HepG2 (cell line): ENCODE data around the gene NRL. TPM values are rescaled to one million over a fixed set of nuclear protein-coding genes. Genes with fewer than 3 reads are reported as not detected.
A peak's percentile ranks its signal among the peaks of the same experiment; 100 is the strongest.

Experiments used
- ATAC-seq: fragments of 200-7000 bp; cut with Tn5 transposase; 3 replicates; pipeline ENCODE4 v1.9.1; 2020; ENCODE audit warnings: mild to moderate bottlenecking, moderate library complexity
- BruUV-seq: library from RNA; stranded (reverse); fragments of 400-500 nt; replicated peaks from 2 replicates; lab custom pipeline; 2021; lab: Mats Ljungman, UMichigan
- CTCF ChIA-PET: fragments of 300-600 bp; formaldehyde crosslinking; extraction: SDS; loops from one replicate; lab custom pipeline; 2021; ENCODE audit warnings: low total read pairs, inconsistent platforms, low intra/inter-chr PET ratio; lab: Yijun Ruan, JAX
- POLR2A ChIA-PET: fragments of 350-600 bp; sonication (Branson Sonifier 250); formaldehyde crosslinking; loops from one replicate; lab custom pipeline; 2020; ENCODE audit warnings: antibody characterized with exemption, inconsistent platforms; lab: Yijun Ruan, JAX
- DNase-seq: peaks from one replicate; pipeline ENCODE4 v3.0.0-alpha.2; 2015; ENCODE audit warnings: low spot score
- FAIRE-seq: peaks from 3 replicates; lab custom pipeline; 2011; peaks lifted over from hg19 to GRCh38; lab: Jason Lieb, UNC
- H2AFZ ChIP-seq: one replicate; pipeline ENCODE4 v1.6.1; 2011; ENCODE audit warnings: low read length, inconsistent platforms
- H3K27ac ChIP-seq: fragments of 300-600 bp; 3 replicates; pipeline ENCODE4 v1.8.0; 2011; ENCODE audit warnings: mixed run types, mild to moderate bottlenecking, mixed read lengths, low read length, inconsistent platforms; ENCODE audit not compliant: insufficient read depth; ENCODE audit errors: extremely low read length
- H3K27me3 ChIP-seq, 2 experiments: fragments of 200-600 bp in 1 of 2; 2 replicates in 1 of 2; 3 replicates in 1 of 2; pipeline versions ENCODE4 v1.6.0 to v1.8.0; 2011; ENCODE audit warnings: low read length in 2 of 2, mild to moderate bottlenecking in 2 of 2, moderate library complexity in 2 of 2, inconsistent platforms in 1 of 2; ENCODE audit not compliant: insufficient read depth in 2 of 2, control insufficient read depth in 1 of 2
- H3K36me3 ChIP-seq, 2 experiments: fragments of 200-600 bp in 1 of 2; replicated peaks in 1 of 2; 2 replicates in 1 of 2; 3 replicates in 1 of 2; pipeline versions ENCODE4 v1.5.1 to v1.8.0; 2011; ENCODE audit warnings: low read length in 2 of 2, inconsistent platforms in 1 of 2; ENCODE audit not compliant: insufficient read depth in 2 of 2, control insufficient read depth in 1 of 2
- H3K4me1 ChIP-seq: 2 replicates; pipeline ENCODE4 v1.5.1; 2012; ENCODE audit warnings: low read length, inconsistent platforms; ENCODE audit not compliant: insufficient read depth
- H3K4me2 ChIP-seq: 2 replicates; pipeline ENCODE4 v1.6.0; 2011; ENCODE audit warnings: low read depth, low read length, inconsistent platforms
- H3K4me3 ChIP-seq, 3 experiments: fragments of 200-600 bp in 1 of 3; sonication (generic), shearing (Covaris generic) in 1 of 3; replicated peaks in 1 of 3; 2 replicates each; pipeline ENCODE4 v1.5.1; 2011 to 2016; ENCODE audit warnings: low read length in 3 of 3, inconsistent platforms in 2 of 3, low read depth in 2 of 3, mild to moderate bottlenecking in 2 of 3, control low read depth in 1 of 3, mixed read lengths in 1 of 3; ENCODE audit not compliant: insufficient read depth in 1 of 3
- H3K79me2 ChIP-seq: one replicate; pipeline ENCODE4 v1.6.1; 2011; ENCODE audit warnings: low read length, inconsistent platforms; ENCODE audit not compliant: insufficient read depth
- H3K9ac ChIP-seq: 2 replicates; pipeline ENCODE4 v1.6.0; 2011; ENCODE audit warnings: mild to moderate bottlenecking, low read depth, low read length, inconsistent platforms; ENCODE audit not compliant: insufficient read depth
- H3K9me3 ChIP-seq: 2 replicates; pipeline ENCODE4 v1.5.1; 2012; ENCODE audit warnings: mild to moderate bottlenecking, low read length
- H4K20me1 ChIP-seq: 2 replicates; pipeline ENCODE4 v1.6.0; 2011; ENCODE audit warnings: inconsistent platforms, mild to moderate bottlenecking, low read length, moderate library complexity; ENCODE audit not compliant: insufficient read depth
- ATRX ChIP-seq: sonication (generic); formaldehyde crosslinking; IDR thresholded peaks from 2 replicates; pipeline ENCODE4 v1.4.0; 2020; ENCODE audit warnings: missing genetic modification reagents, borderline replicate concordance
- DPF2 ChIP-seq: sonication (generic); formaldehyde crosslinking; IDR thresholded peaks from 2 replicates; pipeline ENCODE4 v1.4.0; 2020; ENCODE audit warnings: mild to moderate bottlenecking, low read depth, missing genetic modification reagents, borderline replicate concordance
- E2F1 ChIP-seq: sonication (generic); formaldehyde crosslinking; IDR thresholded peaks from 2 replicates; pipeline ENCODE4 v1.5.0; 2020; ENCODE audit warnings: missing genetic modification reagents
- FIP1L1 ChIP-seq: fragments of 200-400 bp; formaldehyde crosslinking; IDR thresholded peaks from 2 replicates; pipeline ENCODE4 v1.6.1; 2018; ENCODE audit warnings: low read depth, mild to moderate bottlenecking, low read length, moderate library complexity, borderline replicate concordance; ENCODE audit not compliant: insufficient read depth
- FOSL2 ChIP-seq: sonication (generic); formaldehyde crosslinking; IDR thresholded peaks from 2 replicates; pipeline ENCODE4 v1.4.0; 2020; ENCODE audit warnings: missing genetic modification reagents
- HMG20A ChIP-seq: IDR thresholded peaks from 2 replicates; pipeline ENCODE4 v1.6.1; 2016; ENCODE audit warnings: borderline replicate concordance
- JARID2 ChIP-seq: sonication (generic); formaldehyde crosslinking; IDR thresholded peaks from 2 replicates; pipeline ENCODE4 v1.8.1; 2023; ENCODE audit warnings: missing genetic modification reagents, inconsistent platforms; ENCODE audit not compliant: insufficient replicate concordance
- NBN ChIP-seq: fragments of 450-650 bp; conservative IDR thresholded peaks from 2 replicates; pipeline ENCODE4 v1.6.1; 2017
- RORA ChIP-seq: sonication (generic); formaldehyde crosslinking; IDR thresholded peaks from 2 replicates; pipeline ENCODE4 v1.5.0; 2020; ENCODE audit warnings: mild to moderate bottlenecking, missing genetic modification reagents, moderate library complexity
- SIX4 ChIP-seq: sonication (generic); formaldehyde crosslinking; IDR thresholded peaks from 2 replicates; pipeline ENCODE4 v1.4.0; 2020; ENCODE audit warnings: missing genetic modification reagents
- SMARCC2 ChIP-seq: fragments of 450-650 bp; IDR thresholded peaks from 2 replicates; pipeline ENCODE4 v1.6.1; 2017; ENCODE audit warnings: antibody characterized with exemption, mild to moderate bottlenecking
- TRIM24 ChIP-seq: sonication (generic); formaldehyde crosslinking; IDR thresholded peaks from 2 replicates; pipeline ENCODE4 v1.8.0; 2022; ENCODE audit warnings: mild to moderate bottlenecking, missing genetic modification reagents
- ZBTB20 ChIP-seq: sonication (generic); formaldehyde crosslinking; IDR thresholded peaks from 2 replicates; pipeline ENCODE4 v1.8.1; 2023; ENCODE audit warnings: missing genetic modification reagents, low read depth, mild to moderate bottlenecking, borderline replicate concordance
- ZFP36L2 ChIP-seq: sonication (generic); formaldehyde crosslinking; IDR thresholded peaks from 2 replicates; pipeline ENCODE4 v1.4.0; 2020; ENCODE audit warnings: missing genetic modification reagents
- ZFX ChIP-seq: sonication (generic); formaldehyde crosslinking; IDR thresholded peaks from 2 replicates; pipeline ENCODE4 v1.4.0; 2020; ENCODE audit warnings: mild to moderate bottlenecking, low read depth, missing genetic modification reagents, moderate library complexity
- ZKSCAN8 ChIP-seq: IDR thresholded peaks from 2 replicates; pipeline ENCODE4 v1.6.1; 2016; ENCODE audit warnings: borderline replicate concordance, missing genetic modification reagents, missing compliant biosample characterization
- ZNF569 ChIP-seq: sonication (generic); formaldehyde crosslinking; IDR thresholded peaks from 2 replicates; pipeline ENCODE4 v1.5.0; 2020; ENCODE audit warnings: mild to moderate bottlenecking, missing genetic modification reagents, moderate library complexity, borderline replicate concordance
- ZNF644 ChIP-seq: IDR thresholded peaks from 2 replicates; pipeline ENCODE4 v1.6.1; 2016; ENCODE audit warnings: low read depth
- ZNF75D ChIP-seq: sonication (generic); formaldehyde crosslinking; IDR thresholded peaks from 2 replicates; pipeline ENCODE4 v1.8.1; 2023; ENCODE audit warnings: missing genetic modification reagents, mild to moderate bottlenecking, borderline replicate concordance
- WGBS: methylation state at CpG from one replicate; pipeline ENCODE4 v1.1.6; 2017; ENCODE audit warnings: low lambda C conversion rate; 5-methylcytosine and 5-hydroxymethylcytosine counted together
- in situ Hi-C: cut with HindIII; loops from 2 replicates; pipeline ENCODE4 v1.10.0; 2017; ENCODE audit warnings: low pct_unique_long_range_greater_than_20kb; ENCODE audit not compliant: extremely low pct_ligation_motif_present
- intact Hi-C: fragments of 100-400 bp; cut with micrococcal nuclease; formaldehyde crosslinking; loops from one replicate; pipeline ENCODE4 v1.10.0; 2022; ENCODE audit not compliant: unreplicated experiment
- polyA plus RNA-seq, 8 experiments: library from polyadenylated mRNA; depleted of rRNA in 3 of 8; stranded (reverse) in 7 of 8; unstranded in 1 of 8; fragments of >200 nt; fragmentation: Illumina TruSeq in 4 of 8; extraction: Trizol in 4 of 8; gene quantifications; 2 replicates each; pipeline versions ENCODE4 v1.2.1 to v1.2.3, GENCODE V29; 2011 to 2016; ENCODE audit warnings: low read depth in 4 of 8, missing spikeins in 1 of 8, mixed read lengths in 1 of 8; ENCODE audit not compliant: insufficient read depth in 1 of 8
- total RNA-seq, 5 experiments: library from RNA; depleted of rRNA; stranded (reverse); fragments of >200 nt; fragmentation: Illumina TruSeq; extraction: Trizol; gene quantifications; 2 replicates each; pipeline ENCODE4 v1.2.3, GENCODE V29; 2016; ENCODE audit warnings: low read depth in 1 of 5
- TF ChIP-seq, protein P1 (sequence below): sonication (generic); formaldehyde crosslinking; IDR thresholded peaks from 2 replicates; pipeline ENCODE4 v1.8.0; 2023; ENCODE audit warnings: mild to moderate bottlenecking, missing genetic modification reagents

The NRL gene
- total and polyA plus RNA-seq, 2 of the 13 experiments (the other 11 are each of a cell fraction or from before 2014, with no cell fraction given) = 2.5 to 4.7 TPM

DNA sequence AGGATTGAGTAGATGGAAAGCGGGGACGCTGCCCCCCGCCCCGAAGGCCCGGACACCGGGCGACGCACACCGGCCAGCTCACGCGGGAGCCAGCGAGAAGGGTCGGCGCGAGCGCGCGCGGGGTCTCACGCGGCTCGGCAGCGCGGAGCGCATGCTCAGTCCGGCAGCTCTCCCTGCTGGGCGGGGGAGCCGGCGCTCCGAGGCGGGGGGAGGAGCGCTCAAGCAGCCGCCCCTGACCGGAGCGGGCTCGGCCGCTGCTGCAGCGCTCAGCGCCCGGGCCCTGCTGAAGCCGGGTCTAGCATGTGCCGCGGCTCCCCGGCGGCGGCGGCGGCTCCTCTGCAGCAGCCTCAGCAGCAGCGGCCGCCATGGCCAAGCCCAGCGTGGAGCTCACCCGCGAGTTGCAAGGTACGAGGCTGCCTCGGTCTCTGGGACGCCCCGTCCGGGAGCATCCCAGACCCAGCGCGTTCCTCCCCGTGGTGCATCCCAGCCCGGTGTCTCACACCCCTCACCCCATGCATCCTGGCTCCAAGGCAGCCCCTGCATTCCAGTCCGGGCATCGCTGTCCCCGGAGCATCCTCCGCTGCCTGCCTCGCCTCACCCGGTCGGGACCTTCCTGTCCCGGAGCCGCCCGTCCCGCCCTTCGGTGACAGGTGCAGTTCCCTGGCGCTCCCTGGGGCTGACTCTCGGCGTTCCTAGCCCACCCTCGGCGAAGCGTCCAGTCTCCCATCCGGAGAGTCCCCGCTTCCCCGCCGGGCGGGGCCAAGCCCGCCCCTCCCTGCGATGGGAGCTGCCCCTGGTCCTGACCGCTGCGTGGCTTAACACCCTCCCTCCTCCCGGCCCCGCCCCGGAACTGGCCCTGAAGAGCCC is 62.7 kb downstream of the NRL start, which contains the start of gene CARMIL3 (continued):
- TF ChIP-seq SIX4 (CRISPR knock-in tag) (peak; percentile 69), E2F1 (CRISPR knock-in tag) (no peak; the same call in 1 of the 2 replicates), HMG20A (no peak), FOSL2 (CRISPR knock-in tag) (peak; percentile 61), ZFX (CRISPR knock-in tag) (peak; percentile 83)

- H3K4me3 ChIP-seq = peak overlapping the region; percentile 61 to 85 (median 71)
- in situ Hi-C loops = loop anchor here (5.0 kb wide), 1 partner anchor 44 kb away; no protein-coding TSS in a partner anchor
- peak overlapping the region; percentile 98 for H3K4me2 ChIP-seq
- H3K36me3 ChIP-seq = no peaks in the 10 kb centered on the region
- ChIA-PET CTCF (interaction anchor here (1.6 kb wide), 1 partner anchor 38 kb away, joined by 4 read pairs; no protein-coding TSS in a partner anchor), POLR2A (interaction anchor here (0.7 to 5.6 kb wide), 21 partner anchors 9 to 220 kb away, joined by 3 to 124 read pairs (median 5); partner anchors contain the start of genes DCAF11, DHRS4L2, EMC9 and IPO4)
- peak overlapping the region; percentile 1 for H2AFZ ChIP-seq
- no peak overlapping the region for H3K27ac ChIP-seq
- H3K4me1 ChIP-seq = peaks cover 31% of the 10 kb centered on the region
- H3K79me2 ChIP-seq = no peaks in the 10 kb centered on the region
- no peak for FAIRE-seq
- H3K9ac ChIP-seq = peak overlapping the region; percentile 51
- DNase-seq = no peak
- no peaks in the 10 kb centered on the region for H3K9me3 ChIP-seq
- peaks cover 16 to 70% of the 10 kb centered on the region in 2 experiments for H3K27me3 ChIP-seq
- intact Hi-C loops = no loop called here
- peak; percentile 4 for ATAC-seq
- H4K20me1 ChIP-seq = no peaks in the 10 kb centered on the region
- BruUV-seq = no TSS peak
- 58% methylated on average over 20 of the region's 20 CpGs for WGBS
- TF ChIP-seq DPF2 (peak; percentile 53; the same call in 1 of the 2 replicates), ZBTB20 (CRISPR knock-in tag) (peak; percentile 55; the same call in 1 of the 2 replicates), TRIM24 (no peak), ATRX (CRISPR knock-in tag) (0 out of 2 replicates have a peak, but pooled peaks have one; percentile 41), ZNF569 (0 out of 2 replicates have a peak, but pooled peaks have one; percentile 37), ZNF644 (CRISPR knock-in tag) (no peak), RORA (no peak), FIP1L1 (no peak), ZKSCAN8 (CRISPR knock-in tag) (no peak), NBN (no peak), ZNF75D (CRISPR knock-in tag) (0 out of 2 replicates have a peak, but pooled peaks have one; percentile 57), ZFP36L2 (CRISPR knock-in tag) (0 out of 2 replicates have a peak, but pooled peaks have one; percentile 14), SMARCC2 (no peak), JARID2 (CRISPR knock-in tag) (peak; percentile 27)
- TF ChIP-seq, protein P1, sequence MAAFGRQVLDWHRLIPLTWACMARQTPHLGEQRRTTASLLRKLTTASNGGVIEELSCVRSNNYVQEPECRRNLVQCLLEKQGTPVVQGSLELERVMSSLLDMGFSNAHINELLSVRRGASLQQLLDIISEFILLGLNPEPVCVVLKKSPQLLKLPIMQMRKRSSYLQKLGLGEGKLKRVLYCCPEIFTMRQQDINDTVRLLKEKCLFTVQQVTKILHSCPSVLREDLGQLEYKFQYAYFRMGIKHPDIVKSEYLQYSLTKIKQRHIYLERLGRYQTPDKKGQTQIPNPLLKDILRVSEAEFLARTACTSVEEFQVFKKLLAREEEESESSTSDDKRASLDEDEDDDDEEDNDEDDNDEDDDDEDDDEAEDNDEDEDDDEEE = peak; percentile 50; the same call in 1 of the 2 replicates
Observed at GRCh38 chr14:24051176-24051788, 63.5 kb downstream of the NRL start.
